ENCODE measurements around the gene TMEM179. TPM values are rescaled to one million over a fixed set of nuclear protein-coding genes. Genes with fewer than 3 reads are reported as not detected.

The TMEM179 gene
- total RNA-seq, 1 experiment from 2014 or later: not detected

DNA sequence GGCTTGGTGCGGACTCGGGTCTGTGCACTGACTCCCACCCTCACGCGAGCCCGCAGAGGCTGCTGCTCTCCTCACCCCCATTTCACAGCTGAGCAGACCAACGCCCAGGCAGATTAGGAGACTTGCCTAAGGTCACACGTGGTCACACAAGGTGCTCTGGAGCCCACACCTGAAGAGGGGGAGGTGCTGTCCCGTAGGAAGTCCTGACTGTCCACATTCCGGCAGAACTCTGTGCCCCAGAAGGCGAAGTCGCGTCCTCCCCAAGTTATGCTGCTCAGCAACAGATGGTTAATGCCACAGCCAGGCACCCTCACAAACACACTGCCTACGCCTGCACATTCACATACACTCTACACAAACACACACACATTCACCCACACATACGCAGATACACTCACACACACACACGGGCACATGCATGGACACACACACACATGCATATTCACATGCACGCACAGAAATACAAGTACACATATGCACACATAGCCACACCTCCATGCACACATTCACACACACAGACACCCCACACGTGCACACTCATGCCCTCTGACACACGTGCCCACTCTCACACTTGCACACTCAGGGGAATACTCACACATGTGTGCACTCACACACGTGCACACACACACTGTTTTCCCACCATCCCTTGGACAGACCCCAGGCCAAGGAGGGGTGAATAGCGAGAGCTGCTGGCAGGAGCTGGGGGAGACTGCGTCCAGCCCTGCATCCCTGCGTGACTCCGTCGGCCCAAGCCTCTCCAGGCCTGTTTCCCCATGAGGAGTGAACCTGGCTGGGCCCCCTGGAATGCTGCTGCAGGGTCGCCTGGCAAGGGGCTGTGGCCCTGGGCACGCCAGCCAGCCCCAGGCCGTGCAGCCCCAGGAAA lies 20.9 kb downstream of the TMEM179 start:
- TF ChIP-seq EZH2 (IDR thresholded peaks at IDR 0.05; ENCODE audit: low read length, unreplicated experiment) (no peak), EZH2phosphoT487 (IDR thresholded peaks at IDR 0.05; ENCODE audit: borderline replicate concordance, low read length) (no peak)
- TF ChIP-seq, protein P1, sequence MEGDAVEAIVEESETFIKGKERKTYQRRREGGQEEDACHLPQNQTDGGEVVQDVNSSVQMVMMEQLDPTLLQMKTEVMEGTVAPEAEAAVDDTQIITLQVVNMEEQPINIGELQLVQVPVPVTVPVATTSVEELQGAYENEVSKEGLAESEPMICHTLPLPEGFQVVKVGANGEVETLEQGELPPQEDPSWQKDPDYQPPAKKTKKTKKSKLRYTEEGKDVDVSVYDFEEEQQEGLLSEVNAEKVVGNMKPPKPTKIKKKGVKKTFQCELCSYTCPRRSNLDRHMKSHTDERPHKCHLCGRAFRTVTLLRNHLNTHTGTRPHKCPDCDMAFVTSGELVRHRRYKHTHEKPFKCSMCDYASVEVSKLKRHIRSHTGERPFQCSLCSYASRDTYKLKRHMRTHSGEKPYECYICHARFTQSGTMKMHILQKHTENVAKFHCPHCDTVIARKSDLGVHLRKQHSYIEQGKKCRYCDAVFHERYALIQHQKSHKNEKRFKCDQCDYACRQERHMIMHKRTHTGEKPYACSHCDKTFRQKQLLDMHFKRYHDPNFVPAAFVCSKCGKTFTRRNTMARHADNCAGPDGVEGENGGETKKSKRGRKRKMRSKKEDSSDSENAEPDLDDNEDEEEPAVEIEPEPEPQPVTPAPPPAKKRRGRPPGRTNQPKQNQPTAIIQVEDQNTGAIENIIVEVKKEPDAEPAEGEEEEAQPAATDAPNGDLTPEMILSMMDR (conservative IDR thresholded peaks at IDR 0.05; ENCODE audit: low read depth, low read length): no peak
- Histone ChIP-seq H3K9me2 (replicated peaks; ENCODE audit: low read length) (no peaks in the 10 kb centered on the region), H3K36me3 (ENCODE audit: low read depth, low read length) (no peaks in the 10 kb centered on the region), H2AFZ (ENCODE audit: low read length) (no peak overlapping the region), H3K79me2 (ENCODE audit: low read length) (no peaks in the 10 kb centered on the region), H3F3A (ENCODE audit: low read length, unreplicated experiment) (no peaks in the 10 kb centered on the region), H3K27ac (ENCODE audit: low read length) (no peak overlapping the region), H3K4me2 (ENCODE audit: low read length) (no peak overlapping the region), H3K9ac (ENCODE audit: low read length) (no peak overlapping the region), H3K27me3 (ENCODE audit: low read length) (peaks cover 48% of the 10 kb centered on the region), H3K4me1 (ENCODE audit: insufficient read depth, low read length) (no peaks in the 10 kb centered on the region), H4K20me1 (ENCODE audit: low read length) (no peaks in the 10 kb centered on the region), H3K9me3 (ENCODE audit: low read length) (no peaks in the 10 kb centered on the region), H3K4me3 (ENCODE audit: low read length) (no peak overlapping the region)
- no peak for DNase-seq
- intact Hi-C loops (cut with micrococcal nuclease): no loop called here
- ChIA-PET POLR2A (ENCODE audit: unreplicated experiment) (no interaction called here), CTCF (no interaction called here)
- ATAC-seq: no peak
- BruUV-seq (replicated peaks): no TSS peak

DNA sequence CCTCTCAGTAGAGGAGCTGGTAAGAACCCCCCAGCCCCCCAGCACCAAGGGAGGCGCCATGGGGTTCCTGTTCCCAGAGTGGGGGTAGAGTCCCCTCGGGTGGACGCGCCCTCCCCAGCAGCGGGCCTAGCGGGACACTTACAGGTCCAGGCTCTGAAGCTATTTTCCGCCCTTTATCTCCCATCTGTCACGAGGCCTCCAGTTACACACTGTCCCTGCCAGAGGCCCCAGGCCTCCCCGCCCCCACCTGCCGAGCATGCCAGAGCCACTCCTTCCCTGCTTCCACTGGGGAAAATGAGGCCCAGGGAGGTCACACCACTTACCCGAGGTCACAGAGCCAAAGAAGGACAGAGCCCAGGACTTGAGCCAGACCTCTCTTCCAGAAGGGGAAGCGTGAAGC lies 21.9 kb downstream of the TMEM179 start:
- intact Hi-C loops (cut with micrococcal nuclease): no loop called here
- ATAC-seq: no peak
- TF ChIP-seq, protein P1 (conservative IDR thresholded peaks at IDR 0.05; ENCODE audit: low read depth, low read length): no peak
- TF ChIP-seq EZH2phosphoT487 (IDR thresholded peaks at IDR 0.05; ENCODE audit: borderline replicate concordance, low read length): no peak
- TF ChIP-seq EZH2 (IDR thresholded peaks at IDR 0.05; ENCODE audit: low read length, unreplicated experiment): no peak
- H3K4me2 ChIP-seq (ENCODE audit: low read length): no peak overlapping the region
- no peaks in the 10 kb centered on the region for H3K4me1 ChIP-seq (ENCODE audit: insufficient read depth, low read length)
- POLR2A ChIA-PET (ENCODE audit: unreplicated experiment): no interaction called here
- no peaks in the 10 kb centered on the region for H3K9me3 ChIP-seq (ENCODE audit: low read length)
- H3F3A ChIP-seq (ENCODE audit: low read length, unreplicated experiment): no peaks in the 10 kb centered on the region
- no peak overlapping the region for H3K4me3 ChIP-seq (ENCODE audit: low read length)
- CTCF ChIA-PET: no interaction called here
- no peaks in the 10 kb centered on the region for H3K36me3 ChIP-seq (ENCODE audit: low read depth, low read length)
- H3K9ac ChIP-seq (ENCODE audit: low read length): no peak overlapping the region
- BruUV-seq (replicated peaks): no TSS peak
- H3K9me2 ChIP-seq (replicated peaks; ENCODE audit: low read length): no peaks in the 10 kb centered on the region
- H4K20me1 ChIP-seq (ENCODE audit: low read length): no peaks in the 10 kb centered on the region
- H3K79me2 ChIP-seq (ENCODE audit: low read length): no peaks in the 10 kb centered on the region
- no peak overlapping the region for H3K27ac ChIP-seq (ENCODE audit: low read length)
- H3K27me3 ChIP-seq (ENCODE audit: low read length): peaks cover 48% of the 10 kb centered on the region
- DNase-seq: no peak
- no peak overlapping the region for H2AFZ ChIP-seq (ENCODE audit: low read length)

DNA sequence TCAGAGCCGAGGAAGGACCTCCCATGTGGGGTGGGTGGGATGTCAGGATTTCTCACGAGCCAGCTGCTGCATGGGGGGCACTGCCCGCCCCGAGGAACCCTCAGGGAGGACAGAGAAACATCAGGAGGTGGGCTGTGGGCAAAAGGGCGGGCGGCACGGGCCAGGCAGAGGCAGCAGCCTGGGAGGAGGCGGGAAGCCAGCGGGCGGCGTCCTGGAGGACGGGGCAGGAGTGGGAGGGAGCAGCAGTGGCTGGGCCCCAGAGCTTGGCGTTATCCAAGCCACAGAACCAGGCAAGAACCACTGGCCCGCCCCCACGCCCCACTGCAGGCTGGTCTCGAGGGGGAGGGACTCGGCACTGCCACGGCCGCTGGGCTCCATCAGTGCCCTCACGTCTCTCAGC lies 22.6 kb downstream of the TMEM179 start:
- CTCF ChIA-PET: no interaction called here
- DNase-seq: no peak
- intact Hi-C loops (cut with micrococcal nuclease): no loop called here
- no peaks in the 10 kb centered on the region for H3K4me1 ChIP-seq (ENCODE audit: insufficient read depth, low read length)
- no peak for ATAC-seq
- H3K36me3 ChIP-seq (ENCODE audit: low read depth, low read length): no peaks in the 10 kb centered on the region
- no TSS peak for BruUV-seq (replicated peaks)
- H3F3A ChIP-seq (ENCODE audit: low read length, unreplicated experiment): no peaks in the 10 kb centered on the region
- H3K79me2 ChIP-seq (ENCODE audit: low read length): no peaks in the 10 kb centered on the region
- no peak overlapping the region for H2AFZ ChIP-seq (ENCODE audit: low read length)
- POLR2A ChIA-PET (ENCODE audit: unreplicated experiment): no interaction called here
- H3K27me3 ChIP-seq (ENCODE audit: low read length): peaks cover 48% of the 10 kb centered on the region
- H3K9ac ChIP-seq (ENCODE audit: low read length): no peak overlapping the region
- TF ChIP-seq EZH2 (IDR thresholded peaks at IDR 0.05; ENCODE audit: low read length, unreplicated experiment) (no peak), EZH2phosphoT487 (IDR thresholded peaks at IDR 0.05; ENCODE audit: borderline replicate concordance, low read length) (no peak)
- TF ChIP-seq, protein P1 (conservative IDR thresholded peaks at IDR 0.05; ENCODE audit: low read depth, low read length): no peak
- H3K9me2 ChIP-seq (replicated peaks; ENCODE audit: low read length): no peaks in the 10 kb centered on the region
- no peak overlapping the region for H3K27ac ChIP-seq (ENCODE audit: low read length)
- H4K20me1 ChIP-seq (ENCODE audit: low read length): no peaks in the 10 kb centered on the region
- H3K9me3 ChIP-seq (ENCODE audit: low read length): no peaks in the 10 kb centered on the region
- H3K4me2 ChIP-seq (ENCODE audit: low read length): no peak overlapping the region
- H3K4me3 ChIP-seq (ENCODE audit: low read length): no peak overlapping the region
